Mesenchymal stem cell (in vitro differentiated cells and primary cell): ENCODE data around the gene TEAD4.

Experiments used
- DNase-seq: peaks from one replicate; pipeline ENCODE4 v3.0.0-alpha.2; 2013
- H2AFZ ChIP-seq: one replicate; pipeline ENCODE4 v1.6.1; 2013; ENCODE audit warnings: low read depth, mild to moderate bottlenecking, control low read depth, inconsistent platforms, low read length, moderate library complexity
- H2AK5ac ChIP-seq: 2 replicates; pipeline ENCODE4 v1.6.1; 2013; ENCODE audit warnings: low read length, moderate library complexity, mild to moderate bottlenecking, inconsistent platforms; ENCODE audit not compliant: severe bottlenecking
- H2BK120ac ChIP-seq: one replicate; pipeline ENCODE4 v1.6.1; 2013; ENCODE audit warnings: low read depth, mild to moderate bottlenecking, inconsistent platforms, low read length, moderate library complexity
- H2BK12ac ChIP-seq, 2 experiments: one replicate each; pipeline ENCODE4 v1.6.1; 2013; ENCODE audit warnings: inconsistent platforms in 2 of 2, low read length in 2 of 2, mild to moderate bottlenecking in 2 of 2, moderate library complexity in 2 of 2, control low read depth in 1 of 2
- H2BK15ac ChIP-seq: one replicate; pipeline ENCODE4 v1.6.1; 2013; ENCODE audit warnings: mild to moderate bottlenecking, low read depth, inconsistent platforms; ENCODE audit not compliant: poor library complexity, severe bottlenecking
- H2BK5ac ChIP-seq: 2 replicates; pipeline ENCODE4 v1.6.1; 2013; ENCODE audit warnings: low read depth, mild to moderate bottlenecking, low read length, control low read depth, inconsistent platforms; ENCODE audit not compliant: poor library complexity, severe bottlenecking
- H3K14ac ChIP-seq, 2 experiments: one replicate each; pipeline ENCODE4 v1.6.1; 2013; ENCODE audit warnings: inconsistent platforms in 2 of 2, low read length in 2 of 2, control low read depth in 1 of 2, mild to moderate bottlenecking in 1 of 2, moderate library complexity in 1 of 2
- H3K18ac ChIP-seq, 2 experiments: one replicate each; pipeline ENCODE4 v1.6.1; 2013; ENCODE audit warnings: inconsistent platforms in 2 of 2, low read length in 2 of 2, control low read depth in 1 of 2, low read depth in 1 of 2, mild to moderate bottlenecking in 1 of 2
- H3K23ac ChIP-seq, 2 experiments: one replicate each; pipeline ENCODE4 v1.6.1; 2013; ENCODE audit warnings: inconsistent platforms in 2 of 2, low read length in 2 of 2, mild to moderate bottlenecking in 2 of 2, moderate library complexity in 2 of 2, control low read depth in 1 of 2
- H3K27ac ChIP-seq: 2 replicates; pipeline ENCODE4 v1.5.1; 2013; ENCODE audit warnings: mild to moderate bottlenecking, moderate library complexity, low read length, control low read depth, inconsistent platforms; ENCODE audit not compliant: poor library complexity, severe bottlenecking
- H3K27me3 ChIP-seq, 2 experiments: 2 replicates each; pipeline versions ENCODE4 v1.6.1 to v1.7.0; 2013; ENCODE audit warnings: low read length in 2 of 2, mild to moderate bottlenecking in 2 of 2, moderate library complexity in 2 of 2, control low read depth in 1 of 2, inconsistent platforms in 1 of 2; ENCODE audit not compliant: control insufficient read depth in 1 of 2, insufficient read depth in 1 of 2
- H3K36me3 ChIP-seq, 2 experiments: 2 replicates each; pipeline versions ENCODE4 v1.6.1 to v1.7.0; 2013; ENCODE audit warnings: low read length in 2 of 2, control low read depth in 1 of 2, inconsistent platforms in 1 of 2, low read depth in 1 of 2, mild to moderate bottlenecking in 1 of 2; ENCODE audit not compliant: insufficient read depth in 2 of 2, control insufficient read depth in 1 of 2
- H3K4ac ChIP-seq, 2 experiments: one replicate each; pipeline ENCODE4 v1.6.1; 2013; ENCODE audit warnings: inconsistent platforms in 2 of 2, low read length in 2 of 2, mild to moderate bottlenecking in 2 of 2, moderate library complexity in 2 of 2, control low read depth in 1 of 2, low read depth in 1 of 2
- H3K4me1 ChIP-seq: 2 replicates; pipeline ENCODE4 v1.6.1; 2013; ENCODE audit warnings: low read depth, low read length, control low read depth; ENCODE audit not compliant: control insufficient read depth, insufficient read depth
- H3K4me2 ChIP-seq: 2 replicates; pipeline ENCODE4 v1.6.1; 2013; ENCODE audit warnings: low read length, mild to moderate bottlenecking, inconsistent platforms; ENCODE audit not compliant: poor library complexity, severe bottlenecking
- H3K4me3 ChIP-seq, 2 experiments: 2 replicates each; pipeline versions ENCODE4 v1.5.1 to v1.7.0; 2013; ENCODE audit warnings: low read length in 2 of 2, mild to moderate bottlenecking in 2 of 2, control low read depth in 1 of 2, low read depth in 1 of 2; ENCODE audit not compliant: insufficient read depth in 1 of 2
- H3K79me1 ChIP-seq: replicated peaks from 2 replicates; pipeline ENCODE4 v1.6.1; 2013; ENCODE audit warnings: mild to moderate bottlenecking, control low read depth, low read length, inconsistent platforms; ENCODE audit not compliant: poor library complexity, severe bottlenecking
- H3K9ac ChIP-seq: 2 replicates; pipeline ENCODE4 v1.7.0; 2013; ENCODE audit warnings: mild to moderate bottlenecking, low read length, moderate library complexity
- H3K9me3 ChIP-seq: 2 replicates; pipeline ENCODE4 v1.7.0; 2013; ENCODE audit warnings: mild to moderate bottlenecking, low read length; ENCODE audit not compliant: control insufficient read depth
- H4K8ac ChIP-seq: one replicate; pipeline ENCODE4 v1.6.1; 2013; ENCODE audit warnings: inconsistent platforms, mild to moderate bottlenecking, low read length, moderate library complexity
- H4K91ac ChIP-seq: one replicate; pipeline ENCODE4 v1.6.1; 2013; ENCODE audit warnings: mild to moderate bottlenecking, low read length, inconsistent platforms
- WGBS: methylation state at CpG from one replicate; pipeline ENCODE4 v1.1.7; 2013; ENCODE audit warnings: mixed read lengths; 5-methylcytosine and 5-hydroxymethylcytosine counted together

Gene TEAD4

GRCh38 chr12:3009780-3010179, 50.6 kb downstream of the TEAD4 start:
- no peak overlapping the region for H2AFZ ChIP-seq
- no peak overlapping the region for H2BK5ac ChIP-seq
- no peak overlapping the region for H2AK5ac ChIP-seq
- DNase-seq = no peak
- H2BK12ac ChIP-seq = no peak overlapping the region
- no peak overlapping the region for H4K91ac ChIP-seq
- no peak overlapping the region for H3K18ac ChIP-seq
- no peak overlapping the region for H2BK120ac ChIP-seq
- no peak overlapping the region for H3K23ac ChIP-seq
- peaks cover 13% of the 10 kb centered on the region for H3K79me1 ChIP-seq
- H3K9me3 ChIP-seq = no peaks in the 10 kb centered on the region
- peaks cover 10% of the 10 kb centered on the region for H3K4me1 ChIP-seq
- peak overlapping the region in 1 of 2 experiments; percentile 41 for H3K14ac ChIP-seq
- no peak overlapping the region for H3K4me2 ChIP-seq
- no peak overlapping the region for H3K4me3 ChIP-seq
- no peak overlapping the region for H4K8ac ChIP-seq
- peaks cover 0 to 34% of the 10 kb centered on the region in 2 experiments for H3K36me3 ChIP-seq
- no peaks in the 10 kb centered on the region for H3K27me3 ChIP-seq
- H2BK15ac ChIP-seq = no peak overlapping the region
- H3K9ac ChIP-seq = no peak overlapping the region
- no peak overlapping the region for H3K27ac ChIP-seq
- no peak overlapping the region for H3K4ac ChIP-seq
- WGBS = 91% methylated on average over 14 of the region's 14 CpGs

GRCh38 chr12:3010214-3010930, 51.2 kb downstream of the TEAD4 start:
- H3K4me1 ChIP-seq = peaks cover 7% of the 10 kb centered on the region
- DNase-seq = no peak
- peak overlapping the region; percentile 20 for H4K91ac ChIP-seq
- H3K9ac ChIP-seq = no peak overlapping the region
- no peak overlapping the region for H3K14ac ChIP-seq
- H2BK120ac ChIP-seq = no peak overlapping the region
- H2BK12ac ChIP-seq = no peak overlapping the region
- no peak overlapping the region for H2AFZ ChIP-seq
- H3K4me3 ChIP-seq = no peak overlapping the region
- H2BK5ac ChIP-seq = no peak overlapping the region
- H2AK5ac ChIP-seq = no peak overlapping the region
- no peaks in the 10 kb centered on the region for H3K27me3 ChIP-seq
- no peak overlapping the region for H4K8ac ChIP-seq
- peaks cover 16% of the 10 kb centered on the region for H3K79me1 ChIP-seq
- no peak overlapping the region for H3K18ac ChIP-seq
- no peak overlapping the region for H3K4me2 ChIP-seq
- no peak overlapping the region for H3K23ac ChIP-seq
- no peak overlapping the region for H2BK15ac ChIP-seq
- H3K9me3 ChIP-seq = no peaks in the 10 kb centered on the region
- peaks cover 0 to 38% of the 10 kb centered on the region in 2 experiments for H3K36me3 ChIP-seq
- WGBS = 92% methylated on average over 21 of the region's 22 CpGs
- no peak overlapping the region for H3K4ac ChIP-seq
- H3K27ac ChIP-seq = no peak overlapping the region

GRCh38 chr12:3012786-3013185, 53.6 kb downstream of the TEAD4 start:
- H3K27me3 ChIP-seq = no peaks in the 10 kb centered on the region
- peaks cover 9% of the 10 kb centered on the region for H3K4me1 ChIP-seq
- no peak overlapping the region for H4K8ac ChIP-seq
- H4K91ac ChIP-seq = no peak overlapping the region
- H2BK120ac ChIP-seq = no peak overlapping the region
- H3K4ac ChIP-seq = no peak overlapping the region
- H2AK5ac ChIP-seq = no peak overlapping the region
- H2AFZ ChIP-seq = no peak overlapping the region
- no peak overlapping the region for H3K9ac ChIP-seq
- peaks cover 13% of the 10 kb centered on the region for H3K79me1 ChIP-seq
- 93% methylated on average over 5 of the region's 6 CpGs for WGBS
- no peak overlapping the region for H3K4me3 ChIP-seq
- no peak overlapping the region for H3K18ac ChIP-seq
- H3K14ac ChIP-seq = no peak overlapping the region
- H2BK5ac ChIP-seq = no peak overlapping the region
- no peaks in the 10 kb centered on the region for H3K9me3 ChIP-seq
- H3K23ac ChIP-seq = no peak overlapping the region
- peaks cover 8 to 43% of the 10 kb centered on the region in 2 experiments for H3K36me3 ChIP-seq
- H2BK12ac ChIP-seq = no peak overlapping the region
- peak; percentile 56 for DNase-seq
- no peak overlapping the region for H3K27ac ChIP-seq
- no peak overlapping the region for H3K4me2 ChIP-seq
- no peak overlapping the region for H2BK15ac ChIP-seq

GRCh38 chr12:3014641-3015040, 55.4 kb downstream of the TEAD4 start:
- Histone ChIP-seq H3K4me3 (no peak overlapping the region), H3K9me3 (no peaks in the 10 kb centered on the region), H4K91ac (no peak overlapping the region), H3K36me3 (peaks cover 10 to 61% of the 10 kb centered on the region in 2 experiments), H3K4me2 (no peak overlapping the region), H3K14ac (no peak overlapping the region), H3K27me3 (no peaks in the 10 kb centered on the region), H3K9ac (no peak overlapping the region), H2AFZ (no peak overlapping the region), H3K4ac (no peak overlapping the region), H3K4me1 (peaks cover 9% of the 10 kb centered on the region), H3K23ac (no peak overlapping the region), H2BK5ac (no peak overlapping the region), H2BK120ac (no peak overlapping the region), H2AK5ac (no peak overlapping the region), H3K27ac (no peak overlapping the region), H3K79me1 (peaks cover 8% of the 10 kb centered on the region), H2BK12ac (no peak overlapping the region), H4K8ac (no peak overlapping the region), H2BK15ac (no peak overlapping the region), H3K18ac (no peak overlapping the region)
- no peak for DNase-seq
- WGBS = 66% methylated on average over 16 of the region's 16 CpGs
